IPS-18c (cell line): Measurements from ENCODE around the gene INF2.
A peak's percentile ranks its signal among the peaks of the same experiment; 100 is the strongest.
"Not testable (repeated sequence)": the region's sequence is repeated elsewhere in the genome, so short reads cannot be mapped to it uniquely, and the experiment has no call there.

Source experiments
- H3K4me3 ChIP-seq: 2 replicates; pipeline ENCODE4 v1.7.0; 2013; ENCODE audit warnings: low read depth, mild to moderate bottlenecking, low read length, moderate library complexity; ENCODE audit not compliant: insufficient read depth
- H3K9me3 ChIP-seq: one replicate; pipeline ENCODE4 v1.6.1; 2013; ENCODE audit warnings: mild to moderate bottlenecking, low read length, moderate library complexity; ENCODE audit not compliant: control insufficient read depth, insufficient read depth

The INF2 gene

DNA sequence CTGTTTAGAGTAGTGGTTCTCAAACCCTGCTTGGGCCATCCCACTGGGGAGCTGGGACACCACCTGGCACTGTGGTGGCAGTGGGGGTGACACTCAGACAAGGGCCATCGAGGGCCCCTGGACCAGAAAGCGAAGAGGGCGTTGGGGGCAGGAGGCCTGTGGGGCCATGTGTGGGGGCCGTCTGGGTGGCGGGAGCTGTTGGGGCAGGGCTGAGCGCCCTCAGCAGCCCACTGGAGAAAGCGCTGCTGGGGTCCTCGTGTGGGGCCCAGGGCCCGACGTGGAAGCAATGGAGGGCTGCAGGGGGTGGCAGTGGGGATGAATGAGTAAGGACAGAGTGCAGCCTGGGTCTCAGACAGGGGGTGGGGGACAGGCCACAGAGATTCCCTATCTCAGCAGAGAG is 28.7 kb downstream of the INF2 start:
- no peak overlapping the region for H3K4me3 ChIP-seq
- H3K9me3 ChIP-seq, result no peaks in the 10 kb centered on the region

DNA sequence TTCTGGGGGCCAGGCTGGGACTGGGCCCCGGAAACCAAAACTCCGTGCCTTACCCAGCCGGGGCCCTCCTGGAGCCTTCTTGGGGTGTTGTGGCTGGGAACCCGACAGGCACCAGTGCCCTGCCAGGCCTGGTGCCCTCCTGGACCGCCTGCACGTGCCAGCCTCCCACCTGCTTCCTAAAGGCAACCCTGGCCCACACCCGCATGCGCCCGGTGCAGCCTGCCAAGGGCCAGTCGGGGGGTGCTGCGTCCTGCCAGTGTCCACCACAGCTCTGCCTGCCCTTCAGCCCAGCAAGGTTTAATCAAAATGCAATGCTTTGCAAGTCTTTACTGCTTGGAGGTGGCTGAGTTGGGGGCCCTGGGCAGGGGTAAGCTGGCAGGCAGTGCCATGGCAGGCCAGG is 29.5 kb downstream of the INF2 start:
- H3K4me3 ChIP-seq, result no peak overlapping the region
- H3K9me3 ChIP-seq, result no peaks in the 10 kb centered on the region

DNA sequence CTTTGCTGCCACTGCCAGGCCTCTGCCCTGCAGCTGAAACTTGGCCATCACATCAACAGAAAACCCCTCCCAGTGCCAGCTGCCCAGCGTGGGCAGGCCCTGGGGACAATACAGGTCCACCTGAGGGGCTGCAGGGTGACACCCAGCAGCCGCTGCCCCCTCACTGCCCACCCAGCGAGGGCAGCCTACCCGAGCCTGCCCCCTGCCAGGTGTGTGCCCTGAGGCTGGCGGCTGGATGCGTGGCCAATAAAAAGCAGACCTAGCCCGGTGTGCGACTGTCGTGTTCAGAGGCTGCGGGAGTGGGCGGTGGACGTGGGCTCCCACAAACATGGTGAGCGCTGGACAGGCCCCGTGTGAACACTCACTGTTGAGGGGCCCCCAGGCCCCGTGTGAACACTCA is 29.9 kb downstream of the INF2 start:
- no peak overlapping the region for H3K4me3 ChIP-seq

DNA sequence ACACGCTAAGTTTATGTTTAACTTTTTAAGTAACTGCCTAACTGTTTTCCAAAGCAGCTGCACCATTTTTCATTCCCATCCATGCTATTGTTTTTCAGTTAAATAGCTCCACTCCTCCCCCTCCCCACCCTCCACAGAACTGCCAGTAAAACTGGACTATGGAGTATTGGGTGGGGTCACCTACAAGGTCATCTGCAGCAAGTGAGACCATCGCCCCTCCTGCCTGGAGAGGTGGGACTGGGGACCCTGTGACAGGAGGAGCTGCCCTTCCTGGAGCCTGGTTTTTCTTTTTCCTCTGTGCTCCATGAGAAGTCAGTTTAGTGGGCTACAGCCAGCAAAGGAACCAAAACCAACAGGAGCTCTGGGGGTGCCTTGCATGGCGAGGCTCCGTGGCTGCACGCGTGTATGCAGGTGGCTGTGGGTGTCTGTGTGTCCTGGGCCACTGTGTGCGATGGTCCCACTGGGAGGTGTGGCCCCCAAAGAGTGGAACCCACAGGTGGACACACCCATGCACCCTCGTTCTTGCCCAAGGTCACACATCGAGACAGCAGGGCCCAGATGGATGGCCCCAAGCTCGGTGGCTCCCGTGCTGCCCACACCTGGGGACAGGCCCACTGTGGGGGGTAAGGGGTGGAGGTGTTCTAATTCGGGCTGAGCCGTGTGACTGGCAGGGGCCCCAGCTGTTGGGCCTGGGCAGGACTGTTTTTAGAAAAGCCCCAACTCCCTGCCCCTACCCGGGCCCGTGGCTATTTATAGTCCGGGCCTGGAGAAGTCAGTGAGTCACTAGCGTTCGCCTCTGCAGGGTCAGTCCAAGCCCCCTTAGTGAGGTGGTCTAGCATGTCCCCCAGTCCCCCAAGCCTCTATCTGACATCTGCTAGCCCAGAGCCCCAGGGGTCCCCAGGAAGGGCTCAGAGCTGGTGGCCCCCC is 32.4 kb downstream of the INF2 start:
- no peak overlapping the region for H3K4me3 ChIP-seq

More for the DNA sequence above, 29.9 kb downstream of the INF2 start:
- no peaks in the 10 kb centered on the region for H3K9me3 ChIP-seq

DNA sequence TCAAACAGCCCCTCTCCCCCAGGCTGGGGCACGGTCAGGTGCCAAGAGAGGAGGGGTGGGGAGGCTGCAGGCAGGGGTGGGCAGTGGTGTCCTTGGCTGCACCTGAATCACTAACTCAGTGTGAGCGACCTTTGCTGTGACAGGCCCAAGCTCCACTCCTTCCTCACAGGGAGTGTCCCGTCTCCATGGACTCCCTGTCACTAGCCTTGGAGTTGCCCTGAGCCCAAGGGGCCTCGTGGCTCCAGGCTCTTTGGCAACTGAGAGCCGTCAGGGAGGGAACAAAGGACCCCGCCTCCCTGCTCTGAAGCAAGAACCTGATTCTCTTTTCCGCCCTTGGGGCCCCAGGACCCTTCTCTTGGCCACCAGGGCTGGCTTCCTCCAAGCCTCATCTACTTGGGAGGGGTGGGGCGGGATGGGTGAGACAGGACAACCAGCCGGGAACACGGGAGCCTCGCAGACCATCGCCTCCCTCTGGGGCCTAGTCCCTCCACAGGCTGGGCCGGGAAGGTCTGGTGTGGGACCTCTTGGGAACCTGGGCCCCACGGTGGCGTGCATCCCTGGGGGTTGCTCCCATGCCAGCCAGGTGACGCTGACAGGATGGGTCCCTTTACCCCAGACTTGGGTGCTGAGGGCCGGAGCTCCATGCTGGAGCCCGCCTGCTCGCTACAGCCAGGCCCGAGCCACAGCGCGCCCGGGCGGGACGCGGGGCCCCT is 33.7 kb downstream of the INF2 start:
- H3K4me3 ChIP-seq, result peak overlapping the region; percentile 61

More for the DNA sequence above, 32.4 kb downstream of the INF2 start:
- no peaks in the 10 kb centered on the region for H3K9me3 ChIP-seq

DNA sequence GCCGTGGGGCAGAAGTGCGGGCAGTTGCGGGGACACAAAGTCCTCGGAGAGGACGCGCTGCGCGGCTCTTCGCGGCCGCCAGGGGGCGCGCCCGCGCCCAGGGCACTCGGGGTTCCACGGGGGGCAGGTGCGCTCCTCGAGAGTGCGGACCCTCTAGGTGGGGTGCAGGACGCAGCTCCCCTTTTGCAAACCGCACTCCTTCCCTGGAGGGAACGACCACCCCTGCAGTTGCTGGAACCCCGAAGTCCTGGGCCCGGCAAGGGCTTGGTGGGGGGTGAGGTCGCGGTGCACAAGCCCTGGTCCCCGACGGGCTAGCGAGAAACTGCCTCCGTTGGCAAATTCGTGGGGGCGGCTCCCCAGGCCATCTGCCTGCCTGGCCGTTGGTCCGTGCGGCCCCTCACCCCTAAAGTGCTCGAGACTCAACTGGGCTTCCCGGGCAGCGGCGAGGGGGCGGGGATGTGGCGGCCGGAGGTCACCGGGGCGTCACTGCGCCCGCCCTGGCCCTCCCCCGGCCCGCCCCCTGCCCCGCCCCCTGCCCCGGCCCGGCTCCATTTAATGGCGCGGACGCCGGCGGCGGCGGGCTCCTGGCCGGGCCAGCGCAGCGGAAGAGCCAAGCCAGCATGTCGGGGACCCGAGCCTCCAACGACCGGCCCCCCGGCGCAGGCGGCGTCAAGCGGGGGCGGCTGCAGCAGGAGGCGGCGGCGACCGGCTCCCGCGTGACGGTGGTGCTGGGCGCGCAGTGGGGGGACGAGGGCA is 34.4 kb downstream of the INF2 start, which contains the start of gene ADSS1:
ADSS1 (plus strand) TSS at position 579 of the 756 bp plus-strand sequence; CDS start at position 621, 42 bp downstream.
- Histone ChIP-seq H3K4me3 (peak within 1 kb of the TSS; percentile 64), H3K9me3 (no peaks in the 10 kb centered on the region)

More for the DNA sequence above, 33.7 kb downstream of the INF2 start:
- H3K9me3 ChIP-seq, result no peaks in the 10 kb centered on the region

DNA sequence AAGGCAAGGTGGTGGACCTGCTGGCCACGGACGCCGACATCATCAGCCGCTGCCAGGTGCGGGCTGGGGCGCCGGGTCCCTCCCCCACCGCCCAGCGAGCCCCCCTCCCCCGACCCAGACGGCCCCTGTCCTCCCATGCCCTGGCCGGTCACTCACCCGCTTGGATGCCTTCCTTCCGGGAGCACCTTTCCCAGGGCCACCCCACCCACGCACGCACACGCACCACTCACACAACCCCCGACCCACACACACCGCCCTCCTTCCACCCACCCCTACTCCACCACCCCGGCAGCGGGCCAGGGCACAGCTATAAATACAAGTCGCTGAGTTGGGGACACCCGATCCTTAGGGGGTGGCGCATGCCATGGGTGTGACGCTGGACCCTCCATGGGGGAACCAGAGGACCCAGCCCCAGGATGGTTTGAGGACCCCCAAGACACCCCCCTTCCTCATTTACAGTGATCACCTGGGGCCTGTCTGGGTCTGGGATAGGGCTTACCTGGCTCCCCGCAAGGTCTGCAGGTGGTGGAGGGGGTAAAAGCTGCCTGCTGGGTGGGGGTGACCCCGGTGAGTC is 35.1 kb downstream of the INF2 start:
- H3K4me3 ChIP-seq, result peak overlapping the region; percentile 64

DNA sequence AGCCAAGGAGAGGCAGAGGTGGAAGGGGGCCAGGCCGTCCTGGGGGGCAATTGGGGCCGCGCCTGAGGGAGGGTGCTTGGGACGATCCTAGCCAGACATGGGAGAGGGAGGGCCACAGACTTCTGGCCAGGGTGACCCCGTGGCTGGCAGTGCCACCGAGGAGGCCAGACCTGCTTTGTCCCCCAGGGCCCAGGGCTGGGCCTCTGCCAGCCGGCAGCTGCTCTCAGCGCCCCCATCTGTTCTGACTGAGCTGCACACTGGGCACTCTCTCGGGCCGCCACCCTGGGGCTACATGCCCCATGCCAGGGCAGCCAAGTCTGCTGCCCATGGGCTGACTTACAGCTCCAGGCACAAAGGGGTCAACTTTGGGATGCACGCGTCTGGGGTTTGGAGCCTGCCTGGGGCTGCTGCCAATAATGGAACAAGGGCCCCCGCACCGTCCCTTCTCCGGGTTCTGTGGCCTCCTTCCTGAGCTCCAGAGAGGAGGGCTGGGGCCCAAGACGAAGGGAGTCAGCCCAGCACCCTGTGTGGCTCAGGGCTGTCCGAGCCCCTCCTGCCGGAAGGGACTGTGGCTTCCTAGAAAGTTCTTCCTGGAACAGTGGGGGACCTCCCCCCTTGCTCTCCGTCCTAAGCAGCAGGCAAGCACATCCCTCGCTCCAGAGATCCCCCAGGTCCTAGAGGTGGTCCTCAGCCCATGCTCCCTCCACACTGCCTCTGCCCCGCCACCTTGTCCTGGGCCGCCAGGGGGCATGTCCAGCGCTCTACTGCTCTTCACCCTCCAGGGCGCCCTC is 35.8 kb downstream of the INF2 start:
- H3K4me3 ChIP-seq, result peak overlapping the region; percentile 64
- no peaks in the 10 kb centered on the region for H3K9me3 ChIP-seq

More for the DNA sequence above, 35.1 kb downstream of the INF2 start:
- H3K9me3 ChIP-seq, result no peaks in the 10 kb centered on the region

DNA sequence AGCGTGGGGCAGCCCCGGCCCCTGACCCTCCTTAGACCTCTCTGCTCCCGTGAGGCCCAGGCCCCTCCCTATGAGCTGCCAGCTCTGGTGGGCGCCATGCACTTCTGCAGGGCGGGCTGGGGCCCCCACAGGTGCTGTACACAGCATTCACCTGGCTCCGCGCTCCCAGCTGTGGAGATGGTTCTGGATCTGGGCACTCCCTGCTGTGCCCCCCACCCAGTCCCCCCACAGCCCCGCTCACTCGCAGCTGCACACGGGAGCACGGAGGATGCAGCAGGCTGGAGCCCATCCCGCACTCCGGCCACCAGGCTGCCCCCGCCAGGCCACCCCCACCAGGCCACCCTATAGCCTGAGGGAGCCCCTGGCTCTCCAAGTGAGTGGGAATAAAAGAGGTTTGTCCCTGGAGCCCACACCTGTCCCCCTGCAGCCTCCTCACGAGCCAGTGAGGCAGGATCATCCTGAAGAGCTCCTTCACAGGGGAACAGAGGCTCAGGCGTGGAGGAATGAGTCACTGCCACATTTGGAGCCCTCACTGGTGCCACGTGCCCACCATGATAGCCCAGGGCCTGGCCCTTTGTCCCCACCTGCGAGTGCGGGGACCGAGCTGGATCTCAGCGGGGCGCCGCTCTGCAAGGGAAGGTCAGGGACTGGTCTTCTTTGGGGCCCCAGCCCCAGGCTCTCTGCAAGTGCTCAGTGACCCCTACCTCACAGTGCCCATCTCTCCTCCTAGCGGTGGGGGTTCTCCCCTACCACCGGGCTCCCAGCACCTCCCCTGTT is 36.5 kb downstream of the INF2 start:
- Histone ChIP-seq H3K9me3 (no peaks in the 10 kb centered on the region), H3K4me3 (no peak overlapping the region)

DNA sequence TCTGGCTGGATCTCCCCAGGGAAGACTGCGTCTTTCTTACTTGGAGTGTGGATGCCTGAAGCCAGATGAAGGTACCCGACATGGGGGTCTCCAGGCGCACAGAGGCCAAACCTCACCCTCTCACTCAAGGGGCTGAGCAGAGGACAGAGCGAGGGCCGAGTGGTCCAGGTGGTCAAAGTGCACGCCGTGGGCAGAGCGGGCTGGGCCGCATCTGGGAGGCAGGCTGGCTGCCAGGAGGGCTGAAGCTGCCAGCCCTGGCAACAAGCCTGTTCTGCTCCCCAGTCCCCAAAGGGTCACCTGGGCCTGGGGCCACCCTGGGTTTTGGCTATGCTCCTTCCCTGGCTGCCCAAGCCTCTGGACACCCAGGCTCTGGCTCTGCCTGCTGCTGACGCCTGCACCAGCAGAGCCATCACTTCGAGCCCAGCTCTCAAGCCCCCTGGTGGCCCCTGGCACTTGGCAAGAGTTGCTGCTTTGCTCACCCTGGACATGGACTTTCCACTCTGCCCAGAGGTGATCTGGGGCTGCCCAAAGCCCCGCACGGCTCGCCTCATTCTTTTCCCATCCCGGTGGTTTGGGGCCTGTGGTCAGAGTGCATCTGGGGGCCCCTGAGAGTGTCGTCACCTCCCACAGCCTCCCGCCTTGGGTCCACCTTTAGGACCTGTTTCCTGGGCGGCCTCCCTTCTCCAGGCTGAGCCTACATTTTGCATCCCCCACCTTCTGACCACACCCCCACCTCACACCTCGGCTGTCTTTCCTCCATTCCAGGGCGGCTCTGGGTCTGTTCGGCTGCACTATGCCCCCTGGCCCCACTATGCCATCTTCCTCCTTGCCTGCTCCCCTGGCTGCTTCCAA is 37.4 kb downstream of the INF2 start:
- Histone ChIP-seq H3K9me3 (no peaks in the 10 kb centered on the region), H3K4me3 (no peak overlapping the region)

DNA sequence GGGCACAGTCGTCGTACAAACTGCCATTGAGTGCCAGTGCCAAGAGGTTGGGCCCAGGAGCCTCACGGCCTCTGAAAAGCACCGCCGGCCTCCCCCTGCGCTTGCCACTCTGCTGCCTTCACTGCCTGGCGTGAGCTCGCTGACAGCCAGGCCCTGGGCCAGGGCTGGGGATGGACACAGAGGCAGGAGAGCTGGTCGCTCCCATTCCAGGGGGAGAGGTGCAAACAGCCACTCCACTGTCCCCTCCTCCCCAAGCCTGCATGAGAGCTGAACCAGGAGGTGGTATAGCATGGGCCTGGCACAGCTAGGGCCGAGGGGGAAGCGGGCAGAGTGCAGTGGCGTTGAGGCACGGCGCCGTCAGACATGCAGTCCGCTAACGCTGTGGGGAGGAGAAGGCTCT is 39.2 kb downstream of the INF2 start:
- no peaks in the 10 kb centered on the region for H3K9me3 ChIP-seq
- H3K4me3 ChIP-seq, result no peak overlapping the region

DNA sequence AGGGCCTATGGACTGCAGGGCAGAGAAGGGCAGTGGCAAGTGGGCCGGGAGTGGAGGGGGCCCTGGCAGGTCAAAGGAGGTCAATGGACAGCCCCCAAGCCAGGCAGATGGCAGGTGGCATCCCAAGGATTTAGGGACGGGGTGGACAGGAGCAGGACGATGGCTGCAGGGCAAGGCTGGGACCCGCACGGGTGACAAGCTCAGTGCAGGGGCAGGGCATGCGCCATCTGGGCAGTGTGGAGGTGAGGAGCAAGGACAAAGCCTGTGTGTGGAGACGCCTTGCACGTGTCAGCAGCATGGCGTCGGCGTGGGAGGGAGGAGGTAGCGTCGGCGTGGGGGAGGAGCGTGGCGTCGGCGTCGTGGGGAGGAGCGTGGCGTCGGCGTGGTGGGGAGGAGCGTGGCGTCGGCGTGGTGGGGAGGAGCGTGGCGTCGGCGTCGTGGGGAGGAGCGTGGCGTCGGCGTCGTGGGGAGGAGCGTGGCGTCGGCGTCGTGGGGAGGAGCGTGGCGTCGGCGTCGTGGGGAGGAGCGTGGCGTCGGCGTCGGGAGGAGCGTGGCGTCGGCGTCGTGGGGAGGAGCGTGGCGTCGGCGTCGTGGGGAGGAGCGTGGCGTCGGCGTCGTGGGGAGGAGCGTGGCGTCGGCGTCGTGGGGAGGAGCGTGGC is 39.9 kb downstream of the INF2 start:
- H3K4me3 ChIP-seq, result not testable (repeated sequence)

DNA sequence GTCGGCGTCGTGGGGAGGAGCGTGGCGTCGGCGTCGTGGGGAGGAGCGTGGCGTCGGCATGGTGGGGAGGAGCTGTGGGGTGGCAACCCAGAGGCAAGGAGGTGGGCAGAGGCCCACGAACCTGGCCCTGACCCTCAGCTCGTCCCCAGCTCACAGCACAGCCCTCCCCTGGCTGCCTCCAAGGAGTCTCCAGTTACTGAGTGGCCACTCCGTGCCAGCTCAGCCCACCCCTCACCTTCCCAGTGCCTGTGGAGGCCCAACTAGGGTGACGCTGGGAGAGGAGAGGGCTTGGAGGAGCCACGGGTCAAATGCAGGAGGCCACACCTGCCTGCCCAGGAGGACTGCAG is 40.4 kb downstream of the INF2 start:
- Histone ChIP-seq H3K9me3 (no peaks in the 10 kb centered on the region), H3K4me3 (no peak overlapping the region)

More for the DNA sequence above, 39.9 kb downstream of the INF2 start:
- H3K9me3 ChIP-seq, result not testable (repeated sequence)

DNA sequence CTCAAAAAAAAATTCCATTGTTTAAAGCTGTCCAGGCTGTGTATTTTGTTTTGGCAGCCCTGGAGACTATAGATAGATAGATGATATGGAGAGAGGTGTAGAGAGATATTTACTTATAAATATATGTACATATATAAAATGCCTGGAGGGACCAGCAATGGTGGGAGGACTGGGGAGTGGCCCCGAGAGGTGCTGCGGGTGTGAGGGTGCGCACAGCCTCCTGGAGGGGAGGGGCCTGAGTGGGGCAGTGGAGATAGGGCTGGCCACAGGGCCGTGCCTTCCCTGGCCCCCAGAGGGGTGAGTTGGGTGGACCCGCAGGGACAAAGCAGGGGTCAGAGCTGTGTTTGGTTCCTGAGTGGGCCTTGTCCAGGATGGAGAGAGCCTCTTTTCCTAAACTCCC is 41.1 kb downstream of the INF2 start:
- Histone ChIP-seq H3K9me3 (no peaks in the 10 kb centered on the region), H3K4me3 (no peak overlapping the region)
